OCI-LY1 (cell line): ENCODE measurements around the gene TIMP2.
"Not testable (repeated sequence)": the region's sequence is repeated elsewhere in the genome, so short reads cannot be mapped to it uniquely, and the experiment has no call there.

Experiments used
- CTCF ChIP-seq: fragments of 200-600 bp; sonication (generic), shearing (Covaris generic); IDR thresholded peaks from 2 replicates; pipeline ENCODE4 v1.5.1; 2017; ENCODE audit warnings: mild to moderate bottlenecking, antibody characterized with exemption, low read length, moderate library complexity, mixed read lengths
- EZH2 ChIP-seq: fragments of 200-600 bp; sonication (generic), shearing (Covaris generic); IDR thresholded peaks from 2 replicates; pipeline ENCODE4 v1.8.0; 2017; ENCODE audit warnings: borderline replicate concordance, mixed run types, mild to moderate bottlenecking, antibody characterized with exemption, low read length, moderate library complexity, mixed read lengths

GRCh38 chr17:78876954-78877517 is 48.2 kb downstream of the TIMP2 start:
- TF ChIP-seq CTCF, EZH2: not testable (repeated sequence)
